Gastrocnemius medialis (tissue), 4 donors: ENCODE results near the gene DTNB. TPM values are rescaled to one million over a fixed set of nuclear protein-coding genes. Genes with fewer than 3 reads are reported as not detected.

ENCODE experiments used
- ATAC-seq, 2 donors: fragments of 150-250 bp; one replicate each; pipeline ENCODE4 v1.9.1; 2016
- DNase-seq, 2 donors: peaks; one replicate each; pipeline ENCODE4 v3.0.0-alpha.2; 2019
- H3K27ac ChIP-seq, 4 donors: fragments of 200-600 bp; sonication (generic); 1 replicate in 1 of 4; 2 replicates in 3 of 4; pipeline ENCODE4 v1.5.1; 2016 to 2018; ENCODE audit warnings: mild to moderate bottlenecking in 2 of 4, moderate library complexity in 1 of 4
- H3K27me3 ChIP-seq, 3 donors: fragments of 200-600 bp; sonication (generic) in 2 of 3; 1 replicate in 1 of 3; 2 replicates in 2 of 3; pipeline versions ENCODE4 v1.5.1 to v1.6.0; 2016 to 2019; ENCODE audit warnings: mild to moderate bottlenecking in 1 of 3, moderate library complexity in 1 of 3
- H3K36me3 ChIP-seq, 2 donors: fragments of 200-600 bp; sonication (generic) in 1 of 2; one replicate each; pipeline ENCODE4 v1.5.1; 2017 to 2018
- H3K4me1 ChIP-seq, 2 donors: fragments of 200-600 bp; sonication (generic) in 1 of 2; one replicate each; pipeline ENCODE4 v1.5.1; 2016 to 2017; ENCODE audit warnings: mild to moderate bottlenecking in 2 of 2
- H3K4me3 ChIP-seq, 4 donors: fragments of 200-600 bp; sonication (generic) in 3 of 4; 1 replicate in 1 of 4; 2 replicates in 3 of 4; pipeline ENCODE4 v1.5.1; 2016 to 2019; ENCODE audit warnings: mild to moderate bottlenecking in 2 of 4
- H3K9me3 ChIP-seq, 3 donors: fragments of 200-600 bp; sonication (generic) in 2 of 3; 1 replicate in 1 of 3; 2 replicates in 2 of 3; pipeline ENCODE4 v1.5.1; 2016 to 2019
- CTCF ChIP-seq, 5 experiments: fragments of 450-650 bp in 3 of 5; fragments of 200-600 bp in 2 of 5; sonication (generic) in 2 of 5; IDR thresholded peaks in 4 of 5; conservative IDR thresholded peaks in 1 of 5; 1 replicate in 4 of 5; 2 replicates in 1 of 5; pipeline ENCODE4 v1.5.1; 2016 to 2019; ENCODE audit warnings: antibody characterized with exemption in 5 of 5, mild to moderate bottlenecking in 3 of 5, moderate library complexity in 3 of 5
- POLR2A ChIP-seq, 2 donors: fragments of 450-650 bp; IDR thresholded peaks; one replicate each; pipeline ENCODE4 v1.6.1; 2017; ENCODE audit warnings: antibody characterized with exemption in 2 of 2, mild to moderate bottlenecking in 2 of 2, moderate library complexity in 2 of 2
- in situ Hi-C, 4 donors: fragments of 200-750 bp; cut with MboI; loops; one replicate each; pipeline versions ENCODE4 v1.15.0 to v1.8.0; 2017; ENCODE audit warnings: low sequenced_read_pairs in 4 of 4
- intact Hi-C: fragments of 100-400 bp; cut with DNase I; formaldehyde crosslinking; loops from one replicate; pipeline ENCODE4 v1.15.1; 2023; ENCODE audit warnings: low total_unique reads
- total RNA-seq, 4 donors: library from RNA; depleted of rRNA; stranded (reverse); fragments of >200 nt; gene quantifications; one replicate each; pipeline versions ENCODE4 v1.1.0 to v1.2.3, GENCODE V29; 2016

DTNB gene
- total RNA-seq, 4 donors from 2014 or later, result 1.0 to 6.6 (median 4.1) TPM

GRCh38 chr2:25374827-25375226 lies 298.6 kb downstream of the DTNB start:
- no peak for ATAC-seq
- H3K4me1 ChIP-seq, result peaks cover 23 to 26% of the 10 kb centered on the region in 2 donors
- TF ChIP-seq POLR2A (IDR thresholded peaks at IDR 0.05) (no peak), CTCF (IDR thresholded peaks at IDR 0.05 in 4 of 5, conservative IDR thresholded peaks at IDR 0.05 in 1 of 5) (no peak)
- H3K27me3 ChIP-seq, result no peaks in the 10 kb centered on the region
- H3K4me3 ChIP-seq, result no peak overlapping the region
- no peak for DNase-seq
- H3K36me3 ChIP-seq, result no peaks in the 10 kb centered on the region
- H3K27ac ChIP-seq, result no peak overlapping the region
- H3K9me3 ChIP-seq, result no peaks in the 10 kb centered on the region
- intact Hi-C loops (no loop called here), in situ Hi-C loops (no loop called here)

GRCh38 chr2:25374411-25374810 lies 299.0 kb downstream of the DTNB start:
- no peak for DNase-seq
- TF ChIP-seq CTCF (IDR thresholded peaks at IDR 0.05 in 4 of 5, conservative IDR thresholded peaks at IDR 0.05 in 1 of 5), result no peak
- TF ChIP-seq POLR2A (IDR thresholded peaks at IDR 0.05), result no peak

GRCh38 chr2:25373269-25373981 lies 300.0 kb downstream of the DTNB start:
- in situ Hi-C loops, result no loop called here
- no peaks in the 10 kb centered on the region for H3K9me3 ChIP-seq
- DNase-seq (peak; percentile 69 to 84), ATAC-seq (peak; percentile 67 to 70)
- no peaks in the 10 kb centered on the region for H3K36me3 ChIP-seq
- TF ChIP-seq POLR2A (IDR thresholded peaks at IDR 0.05) (no peak), CTCF (IDR thresholded peaks at IDR 0.05 in 4 of 5, conservative IDR thresholded peaks at IDR 0.05 in 1 of 5) (no peak)
- peaks cover 19 to 26% of the 10 kb centered on the region in 2 donors for H3K4me1 ChIP-seq
- H3K27ac ChIP-seq, result peak overlapping the region; percentile 42 to 80 (median 72)
- H3K27me3 ChIP-seq, result no peaks in the 10 kb centered on the region
- intact Hi-C loops, result no loop called here
- H3K4me3 ChIP-seq, result no peak overlapping the region

More at GRCh38 chr2:25374411-25374810, 299.0 kb downstream of the DTNB start:
- Histone ChIP-seq H3K36me3 (no peaks in the 10 kb centered on the region), H3K4me3 (no peak overlapping the region), H3K9me3 (no peaks in the 10 kb centered on the region), H3K4me1 (peaks cover 23 to 26% of the 10 kb centered on the region in 2 donors), H3K27me3 (no peaks in the 10 kb centered on the region), H3K27ac (peak overlapping the region in 2 of 4 donors; percentile 26 to 75)
- intact Hi-C loops (no loop called here), in situ Hi-C loops (no loop called here)
- ATAC-seq, result no peak

- in situ Hi-C loops (no loop called here), intact Hi-C loops (no loop called here)
- no peak overlapping the region for H3K4me3 ChIP-seq
- no peak for DNase-seq
- H3K4me1 ChIP-seq, result peaks cover 13 to 19% of the 10 kb centered on the region in 2 donors
- no peaks in the 10 kb centered on the region for H3K27me3 ChIP-seq
- no peaks in the 10 kb centered on the region for H3K9me3 ChIP-seq
- TF ChIP-seq CTCF (IDR thresholded peaks at IDR 0.05 in 4 of 5, conservative IDR thresholded peaks at IDR 0.05 in 1 of 5) (no peak), POLR2A (IDR thresholded peaks at IDR 0.05) (no peak)
- H3K36me3 ChIP-seq, result no peaks in the 10 kb centered on the region
- no peak for ATAC-seq
- peak overlapping the region; percentile 42 to 80 (median 72) for H3K27ac ChIP-seq
Observed at GRCh38 chr2:25372405-25373268, 300.7 kb downstream of the DTNB start.
